HG02759 (cell line): ENCODE results near the gene DHRSX.
"Not testable (repeated sequence)": the region's sequence is repeated elsewhere in the genome, so short reads cannot be mapped to it uniquely, and the experiment has no call there.

Experiments
- ATAC-seq: cut with Tn5 transposase; IDR thresholded peaks from one replicate; pipeline ENCODE4 v1.9.1; 2021; ENCODE audit warnings: mild to moderate bottlenecking, moderate library complexity; ENCODE audit not compliant: unreplicated experiment

Gene DHRSX

GRCh38 chrX:2479420-2479780 lies 21.4 kb downstream of the DHRSX start:
- ATAC-seq: no peak

- ATAC-seq: no peak
Observed at GRCh38 chrX:2478546-2479419, 22.0 kb downstream of the DHRSX start.

GRCh38 chrX:2477313-2477712 lies 23.5 kb downstream of the DHRSX start:
- ATAC-seq: not testable (repeated sequence)

- no peak for ATAC-seq
Observed at GRCh38 chrX:2474963-2475726, 25.6 kb downstream of the DHRSX start.

GRCh38 chrX:2474280-2474962 lies 26.4 kb downstream of the DHRSX start:
- no peak for ATAC-seq

GRCh38 chrX:2473064-2473463 lies 27.7 kb downstream of the DHRSX start:
- not testable (repeated sequence) for ATAC-seq

- no peak for ATAC-seq
Observed at GRCh38 chrX:2471641-2472040, 29.1 kb downstream of the DHRSX start.

GRCh38 chrX:2471126-2471525 lies 29.6 kb downstream of the DHRSX start:
- not testable (repeated sequence) for ATAC-seq

- ATAC-seq: not testable (repeated sequence)
Observed at GRCh38 chrX:2469852-2470251, 30.9 kb downstream of the DHRSX start.

- ATAC-seq: no peak
Observed at GRCh38 chrX:2469196-2469685, 31.5 kb downstream of the DHRSX start.

GRCh38 chrX:2468261-2469195 lies 32.2 kb downstream of the DHRSX start:
- no peak for ATAC-seq

GRCh38 chrX:2466876-2467656 lies 33.7 kb downstream of the DHRSX start:
- no peak for ATAC-seq

- no peak for ATAC-seq
Observed at GRCh38 chrX:2464677-2465166, 36.1 kb downstream of the DHRSX start.

GRCh38 chrX:2463973-2464676 lies 36.7 kb downstream of the DHRSX start:
- ATAC-seq: no peak

GRCh38 chrX:2463481-2463880 lies 37.3 kb downstream of the DHRSX start:
- ATAC-seq: not testable (repeated sequence)

GRCh38 chrX:2462780-2463179 lies 38.0 kb downstream of the DHRSX start:
- ATAC-seq: no peak

- ATAC-seq: no peak
Observed at GRCh38 chrX:2462074-2462473, 38.7 kb downstream of the DHRSX start.

GRCh38 chrX:2461711-2462016 lies 39.1 kb downstream of the DHRSX start:
- no peak for ATAC-seq
